PC-3 (cell line): ENCODE data around the gene FEM1C. TPM values are rescaled to one million over a fixed set of nuclear protein-coding genes. Genes with fewer than 3 reads are reported as not detected.

ENCODE experiments used
- ATAC-seq: fragments of 200-7000 bp; cut with Tn5 transposase; 2 replicates; pipeline ENCODE4 v1.9.1; 2020; ENCODE audit warnings: mild to moderate bottlenecking, moderate library complexity
- BruUV-seq: library from RNA; stranded (reverse); fragments of 400-500 nt; replicated peaks from 2 replicates; lab custom pipeline; 2021; lab: Mats Ljungman, UMichigan
- CTCF ChIA-PET: fragments of 300-600 bp; sonication (Branson Sonifier 250); formaldehyde crosslinking; loops from one replicate; lab custom pipeline; 2022; ENCODE audit warnings: antibody characterized with exemption; lab: Charles Lee
- POLR2A ChIA-PET: fragments of 300-600 bp; sonication (Branson Sonifier 250); formaldehyde crosslinking; loops from one replicate; lab custom pipeline; 2022; ENCODE audit warnings: antibody characterized with exemption; ENCODE audit not compliant: unreplicated experiment; lab: Charles Lee
- DNase-seq: peaks from one replicate; pipeline ENCODE4 v3.0.0-alpha.2; 2015
- H2AFZ ChIP-seq: fragments of 300-600 bp; sonication (generic); 2 replicates; pipeline ENCODE4 v1.6.0; 2016; ENCODE audit warnings: antibody characterized with exemption, low read length
- H3F3A ChIP-seq: fragments of 300-600 bp; sonication (generic); one replicate; pipeline ENCODE4 v1.6.0; 2017; ENCODE audit warnings: antibody characterized with exemption, low read length, control low read depth, mild to moderate bottlenecking; ENCODE audit not compliant: unreplicated experiment
- H3K27ac ChIP-seq: fragments of 300-600 bp; sonication (generic); 2 replicates; pipeline ENCODE4 v1.5.1; 2016; ENCODE audit warnings: mild to moderate bottlenecking, low read length
- H3K27me3 ChIP-seq: fragments of 300-600 bp; sonication (generic); 2 replicates; pipeline ENCODE4 v1.6.1; 2016; ENCODE audit warnings: low read length, mixed read lengths
- H3K36me3 ChIP-seq: fragments of 300-600 bp; sonication (generic); 2 replicates; pipeline ENCODE4 v1.6.1; 2016; ENCODE audit warnings: low read depth, mixed run types, low read length, mixed read lengths
- H3K4me1 ChIP-seq: fragments of 300-600 bp; sonication (generic); 2 replicates; pipeline ENCODE4 v1.5.1; 2016; ENCODE audit warnings: low read length; ENCODE audit not compliant: insufficient read depth
- H3K4me2 ChIP-seq: fragments of 300-600 bp; sonication (generic); 2 replicates; pipeline ENCODE4 v1.6.0; 2016; ENCODE audit warnings: low read length
- H3K4me3 ChIP-seq: fragments of 300-600 bp; sonication (generic); 2 replicates; pipeline ENCODE4 v1.5.1; 2016; ENCODE audit warnings: mild to moderate bottlenecking, low read length, mixed read lengths
- H3K79me2 ChIP-seq: fragments of 300-600 bp; sonication (generic); 2 replicates; pipeline ENCODE4 v1.6.1; 2017; ENCODE audit warnings: low read length, mixed read lengths
- H3K9ac ChIP-seq: fragments of 300-600 bp; sonication (generic); 2 replicates; pipeline ENCODE4 v1.6.0; 2016; ENCODE audit warnings: mild to moderate bottlenecking, low read length
- H3K9me2 ChIP-seq: fragments of 300-600 bp; sonication (generic); replicated peaks from 2 replicates; pipeline ENCODE4 v1.6.1; 2016; ENCODE audit warnings: mixed run types, low read length, mixed read lengths
- H3K9me3 ChIP-seq: fragments of 300-600 bp; sonication (generic); 2 replicates; pipeline ENCODE4 v1.6.1; 2016; ENCODE audit warnings: low read length, mixed read lengths
- H4K20me1 ChIP-seq: fragments of 300-600 bp; sonication (generic); 2 replicates; pipeline ENCODE4 v1.6.1; 2016; ENCODE audit warnings: low read length, mixed read lengths
- CTCF ChIP-seq: fragments of 300-600 bp; sonication (generic); conservative IDR thresholded peaks from 2 replicates; pipeline ENCODE4 v1.5.1; 2017; ENCODE audit warnings: antibody characterized with exemption, low read depth, mild to moderate bottlenecking, low read length
- EZH2 ChIP-seq: fragments of 300-600 bp; sonication (generic); IDR thresholded peaks from one replicate; pipeline ENCODE4 v1.6.1; 2017; ENCODE audit warnings: antibody characterized with exemption, mild to moderate bottlenecking, low read length; ENCODE audit not compliant: unreplicated experiment
- EZH2phosphoT487 ChIP-seq: fragments of 300-600 bp; sonication (generic); IDR thresholded peaks from 2 replicates; pipeline ENCODE4 v1.6.1; 2018; ENCODE audit warnings: mild to moderate bottlenecking, antibody characterized with exemption, low read length, borderline replicate concordance
- intact Hi-C: fragments of 100-400 bp; cut with micrococcal nuclease; formaldehyde crosslinking; loops from 2 replicates; pipeline ENCODE4 v1.9.0; 2023
- total RNA-seq: library from RNA; depleted of rRNA; stranded (reverse); fragments of >200 nt; gene quantifications from 2 replicates; pipeline ENCODE4 v1.2.3, GENCODE V29; 2014

FEM1C gene
- total RNA-seq, 1 experiment from 2014 or later = 8.4 TPM

DNA sequence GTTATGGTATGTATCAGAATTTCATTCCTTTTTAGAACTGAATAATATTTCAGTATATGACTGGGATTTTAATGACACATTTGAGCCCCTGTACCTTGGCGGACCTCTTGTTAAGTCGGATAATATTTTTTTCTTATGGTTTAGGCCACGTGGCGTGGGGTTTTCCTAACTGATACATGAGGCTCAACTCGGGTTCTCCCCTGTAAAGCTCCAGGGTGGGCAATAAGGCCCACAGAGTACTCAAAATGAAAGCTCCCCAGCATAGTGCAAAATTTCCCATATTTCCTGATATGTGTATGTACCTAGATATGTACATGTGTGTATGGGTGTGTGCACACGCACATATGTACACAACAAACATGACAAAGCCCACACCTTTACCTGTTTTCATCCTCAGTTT lies 33.2 kb upstream of the FEM1C start:
- Histone ChIP-seq H3K4me1 (peaks cover 36% of the 10 kb centered on the region), H3K4me2 (no peak overlapping the region), H4K20me1 (no peaks in the 10 kb centered on the region), H3K4me3 (no peak overlapping the region), H3K9me2 (no peaks in the 10 kb centered on the region), H3K27ac (no peak overlapping the region), H2AFZ (no peak overlapping the region), H3K27me3 (no peaks in the 10 kb centered on the region), H3F3A (no peaks in the 10 kb centered on the region), H3K9me3 (no peaks in the 10 kb centered on the region), H3K79me2 (no peaks in the 10 kb centered on the region), H3K9ac (no peak overlapping the region), H3K36me3 (no peaks in the 10 kb centered on the region)
- intact Hi-C loops = loop anchor here (2.0 kb wide), 1 partner anchor 33 kb away; the partner anchor contains the start of gene FEM1C
- DNase-seq (no peak), ATAC-seq (no peak)
- ChIA-PET CTCF (no interaction called here), POLR2A (no interaction called here)
- BruUV-seq = no TSS peak
- TF ChIP-seq CTCF = no peak
- TF ChIP-seq EZH2phosphoT487 = no peak
- no peak for TF ChIP-seq EZH2

DNA sequence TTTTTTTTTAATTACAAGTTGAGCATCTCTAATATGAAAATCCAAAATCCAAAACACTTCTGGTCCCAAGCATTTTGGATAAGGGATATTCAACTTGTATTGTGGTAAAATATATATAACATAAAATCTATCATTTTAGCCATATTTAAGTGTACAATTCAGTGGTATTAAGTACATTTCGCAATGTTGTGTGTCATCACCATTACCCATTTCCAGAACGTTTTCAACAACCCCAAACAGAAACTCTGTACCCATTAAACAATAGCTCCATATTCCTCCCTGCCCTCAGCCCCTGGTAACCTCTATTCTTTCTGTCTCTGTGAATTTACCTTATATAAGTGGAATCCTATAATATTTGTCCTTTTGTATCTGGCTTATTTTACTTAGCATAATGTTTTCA lies 32.8 kb upstream of the FEM1C start:
- BruUV-seq = no TSS peak
- DNase-seq (no peak), ATAC-seq (no peak)
- Histone ChIP-seq H3K4me1 (peaks cover 36% of the 10 kb centered on the region), H3K79me2 (no peaks in the 10 kb centered on the region), H2AFZ (no peak overlapping the region), H3K4me2 (no peak overlapping the region), H3K27me3 (no peaks in the 10 kb centered on the region), H3F3A (no peaks in the 10 kb centered on the region), H3K9me3 (no peaks in the 10 kb centered on the region), H3K36me3 (no peaks in the 10 kb centered on the region), H4K20me1 (no peaks in the 10 kb centered on the region), H3K9ac (no peak overlapping the region), H3K27ac (no peak overlapping the region), H3K9me2 (no peaks in the 10 kb centered on the region), H3K4me3 (no peak overlapping the region)
- ChIA-PET CTCF (no interaction called here), POLR2A (no interaction called here)
- intact Hi-C loops = no loop called here
- no peak for TF ChIP-seq EZH2phosphoT487
- no peak for TF ChIP-seq CTCF
- no peak for TF ChIP-seq EZH2
